ENCODE data around the gene PRIMA1.

Gene PRIMA1

DNA sequence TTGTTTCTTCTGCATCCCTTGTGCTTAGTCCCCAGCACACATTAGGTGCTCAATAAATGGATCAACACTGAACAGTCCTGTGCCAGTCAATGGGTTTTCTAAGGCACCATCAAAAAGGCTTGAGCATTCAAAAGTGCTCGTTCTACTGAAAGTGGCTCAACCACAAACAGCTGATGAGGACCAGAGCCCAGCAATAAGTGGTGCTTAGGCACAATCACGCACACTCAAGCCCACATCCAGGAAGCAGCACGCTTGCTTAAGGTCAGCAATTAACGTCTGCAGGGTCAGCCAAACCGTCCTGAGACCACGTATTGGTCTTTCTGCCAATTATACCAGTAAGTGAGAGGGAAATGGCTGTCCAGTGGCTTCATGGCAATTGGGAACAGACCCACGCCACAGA, 56.5 kb downstream of the PRIMA1 start:
- no peak for DNase-seq (ENCODE audit: low spot score)

DNA sequence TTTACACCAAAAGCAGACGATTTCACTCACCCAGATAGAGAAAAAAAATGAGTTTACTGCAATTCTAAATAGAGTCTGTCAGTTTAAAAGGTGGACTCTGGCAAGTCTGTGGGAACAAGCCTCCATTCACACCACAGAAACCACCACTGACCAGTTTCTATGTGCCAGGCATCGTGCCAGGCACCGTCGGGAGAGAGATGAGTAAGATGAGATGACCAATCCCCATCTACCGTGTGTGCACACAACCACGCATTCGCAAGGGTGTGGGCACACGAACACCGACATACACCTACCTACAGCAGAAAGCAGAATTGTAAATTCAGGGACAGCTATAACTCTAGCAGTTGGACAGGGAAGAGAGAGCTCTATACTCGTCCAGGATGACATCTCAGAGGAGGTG, 58.3 kb downstream of the PRIMA1 start:
- no peak for DNase-seq (ENCODE audit: low spot score)

DNA sequence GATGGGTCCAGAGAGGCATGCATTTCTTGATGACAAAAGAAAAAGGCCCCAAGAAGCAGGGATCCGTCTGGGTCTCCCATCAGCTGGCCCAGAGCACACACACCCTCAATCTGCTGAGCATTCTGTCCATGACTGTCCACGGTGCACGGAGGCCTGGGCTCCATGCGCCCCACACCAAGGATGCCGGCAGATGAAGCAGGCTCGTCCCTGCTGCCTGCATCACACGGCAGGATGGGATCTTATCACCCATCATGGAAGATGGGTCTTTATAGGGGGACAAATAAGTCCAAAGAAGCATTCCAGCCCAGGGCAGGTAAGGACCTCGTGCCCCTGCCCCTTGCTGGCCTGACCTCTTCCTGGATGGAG, 59.7 kb downstream of the PRIMA1 start:
- DNase-seq (ENCODE audit: low spot score) = no peak

DNA sequence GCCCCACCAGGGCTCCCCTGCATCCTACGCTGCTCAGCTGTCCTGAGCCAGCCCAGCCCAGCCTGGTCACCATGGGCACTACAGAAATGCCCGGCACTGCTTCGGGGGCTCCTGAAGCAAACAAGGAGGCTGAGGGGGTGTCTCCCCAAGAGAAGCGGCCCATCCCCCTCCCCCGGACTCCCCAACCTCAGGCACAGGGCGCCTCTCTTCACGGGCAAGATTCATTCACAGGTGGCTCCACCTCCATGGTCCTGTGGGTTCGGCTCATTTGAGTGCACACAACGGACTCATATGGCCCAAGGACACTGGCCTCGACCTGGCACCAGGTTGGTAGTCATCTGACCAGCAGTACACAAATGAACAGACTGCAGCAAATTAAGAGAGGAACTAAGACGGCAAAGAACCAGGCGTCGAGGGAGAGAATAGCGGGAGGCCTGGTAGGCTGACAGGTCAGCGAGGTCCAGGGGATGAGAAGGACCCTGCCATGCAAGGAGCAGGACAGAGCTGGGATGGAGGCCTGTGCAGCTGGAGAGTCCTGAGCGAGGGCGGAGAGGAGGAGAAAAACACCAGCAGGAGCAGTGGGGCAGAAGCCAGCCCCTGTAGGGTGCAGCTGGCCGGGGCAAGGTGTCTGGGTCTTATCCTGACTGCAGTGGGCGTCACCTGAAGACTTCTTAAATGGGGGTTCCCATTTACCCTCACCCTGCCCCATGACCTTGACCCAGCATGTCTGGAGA, 60.2 kb downstream of the PRIMA1 start:
- no peak for DNase-seq (ENCODE audit: low spot score)

DNA sequence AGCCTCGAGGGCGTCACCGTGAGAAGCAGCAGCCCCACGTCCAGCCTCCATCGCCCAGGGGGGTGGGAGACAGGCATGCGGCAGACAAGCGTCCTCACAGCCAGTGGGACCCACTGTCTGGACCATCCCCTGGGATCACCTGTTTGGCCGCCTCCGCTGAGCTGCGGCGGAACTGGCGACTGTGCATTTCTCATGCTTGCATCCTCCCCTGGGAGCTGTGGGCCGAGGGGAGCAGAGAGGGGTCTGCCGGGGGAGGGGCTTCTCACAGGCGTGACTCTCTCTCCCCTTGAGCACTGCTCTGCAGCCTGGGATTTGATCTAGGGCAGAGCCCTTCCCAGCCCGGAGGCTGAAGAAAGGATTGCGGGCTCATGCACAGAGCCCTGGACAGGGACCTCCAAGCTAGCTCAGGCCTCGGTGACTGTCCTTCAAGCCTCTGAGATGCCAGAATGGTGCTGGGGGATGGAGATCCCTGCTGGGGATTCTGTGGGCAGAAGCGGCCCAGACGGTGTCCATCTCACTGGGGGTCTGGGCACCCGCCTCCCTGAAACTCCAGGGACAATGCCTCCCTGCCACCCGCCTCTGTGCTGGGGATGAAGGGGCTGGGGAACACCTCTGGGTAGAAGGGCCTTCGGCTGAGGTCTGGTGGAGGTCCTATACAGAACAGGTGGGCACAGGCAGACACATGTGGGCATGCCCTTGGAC, 61.1 kb downstream of the PRIMA1 start:
- DNase-seq (ENCODE audit: low spot score) = no peak

DNA sequence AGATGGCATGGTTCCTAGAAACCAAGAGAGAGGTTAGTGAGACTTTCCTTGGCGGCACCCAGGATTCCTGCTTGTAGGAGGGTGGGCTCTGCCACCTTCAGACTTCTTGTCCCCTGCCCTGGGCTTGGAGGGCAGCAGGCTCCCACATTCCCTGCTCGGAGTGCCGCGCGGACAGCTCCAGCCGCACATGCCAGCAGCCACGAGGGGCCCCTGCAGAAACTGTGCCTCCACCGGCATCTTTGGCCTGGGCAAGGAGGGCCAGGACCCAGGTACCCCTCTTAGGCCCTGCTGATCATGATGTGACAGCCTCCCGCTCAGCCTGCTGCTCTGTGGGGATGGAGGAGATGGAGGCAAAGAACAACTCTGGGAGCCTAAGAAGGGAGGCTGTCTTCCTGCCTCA, 62.3 kb downstream of the PRIMA1 start:
- no peak for DNase-seq (ENCODE audit: low spot score)

DNA sequence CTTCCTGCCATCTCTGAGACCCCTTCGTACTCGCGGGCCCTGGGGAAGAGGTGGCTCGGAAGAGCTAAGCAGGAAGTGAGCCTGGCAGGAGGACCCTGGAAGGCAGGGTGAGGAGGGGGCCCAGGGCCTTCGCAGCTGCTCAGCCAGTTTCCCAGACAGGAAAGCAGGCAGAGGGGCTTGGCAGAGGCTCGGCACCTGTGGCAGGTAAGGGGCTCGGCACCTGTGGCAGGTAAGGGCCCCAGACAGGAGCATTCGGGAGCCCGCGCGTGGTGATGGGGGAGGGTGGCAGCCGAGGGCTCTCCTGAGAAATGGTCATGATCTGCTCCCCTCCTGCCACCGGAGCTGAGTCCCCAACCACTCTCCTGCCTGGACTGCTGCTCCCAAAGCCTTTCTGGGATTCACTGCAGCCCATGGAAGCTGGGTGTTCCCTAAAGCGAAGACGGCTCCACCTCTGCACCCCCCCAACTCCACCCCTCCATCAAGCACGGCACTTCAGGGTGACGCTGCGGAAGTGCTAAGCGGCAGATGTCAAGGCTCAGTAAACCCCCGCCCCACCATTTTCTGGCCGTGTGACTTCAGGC, 63.2 kb downstream of the PRIMA1 start:
- DNase-seq (ENCODE audit: low spot score) = no peak

DNA sequence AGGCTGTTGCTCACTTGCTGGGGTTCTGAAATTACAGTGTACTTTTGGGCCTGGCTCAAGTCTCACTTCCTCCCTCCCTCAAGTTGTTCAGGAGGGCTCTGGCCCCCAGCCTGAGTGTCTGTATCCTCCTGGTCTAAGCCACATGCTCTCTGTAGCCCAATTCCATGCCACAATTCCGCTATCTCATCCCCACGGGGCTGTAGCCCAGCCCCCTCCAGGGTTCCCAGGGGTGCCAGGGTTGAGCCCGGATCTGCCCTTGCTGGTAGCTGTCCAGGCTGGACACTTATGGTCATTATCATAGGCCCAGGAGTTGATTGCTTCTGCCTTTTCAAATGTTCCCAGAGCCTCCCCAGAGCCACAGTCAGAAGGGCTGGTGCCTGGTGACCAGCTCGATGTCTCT, 65.3 kb downstream of the PRIMA1 start:
- DNase-seq (ENCODE audit: low spot score) = no peak

DNA sequence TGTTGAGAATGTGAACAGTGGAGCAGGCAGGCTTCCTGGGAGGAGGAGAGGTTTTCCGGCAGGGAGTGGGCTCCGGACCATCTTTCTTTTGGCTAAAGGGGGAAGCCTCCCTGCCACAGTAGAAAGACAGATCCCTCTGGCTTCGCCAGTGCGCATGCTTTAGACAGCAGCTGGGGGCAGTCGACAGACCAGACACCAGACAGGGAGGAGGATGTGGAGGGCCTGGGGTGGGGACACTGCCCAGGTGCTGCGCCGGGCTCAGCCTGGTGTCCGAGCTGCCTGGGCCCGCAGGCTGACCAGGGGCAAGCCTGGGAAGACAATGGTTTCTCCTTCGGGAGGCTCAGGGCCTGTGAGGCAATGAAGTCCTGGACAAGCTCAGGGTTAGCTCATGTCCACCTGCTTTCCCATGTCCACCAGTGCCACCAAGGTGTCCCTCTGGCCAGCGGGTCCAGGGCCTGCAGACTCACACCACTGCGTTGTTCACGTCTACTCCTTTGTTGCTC, 67.3 kb downstream of the PRIMA1 start:
- no peak for DNase-seq (ENCODE audit: low spot score)

DNA sequence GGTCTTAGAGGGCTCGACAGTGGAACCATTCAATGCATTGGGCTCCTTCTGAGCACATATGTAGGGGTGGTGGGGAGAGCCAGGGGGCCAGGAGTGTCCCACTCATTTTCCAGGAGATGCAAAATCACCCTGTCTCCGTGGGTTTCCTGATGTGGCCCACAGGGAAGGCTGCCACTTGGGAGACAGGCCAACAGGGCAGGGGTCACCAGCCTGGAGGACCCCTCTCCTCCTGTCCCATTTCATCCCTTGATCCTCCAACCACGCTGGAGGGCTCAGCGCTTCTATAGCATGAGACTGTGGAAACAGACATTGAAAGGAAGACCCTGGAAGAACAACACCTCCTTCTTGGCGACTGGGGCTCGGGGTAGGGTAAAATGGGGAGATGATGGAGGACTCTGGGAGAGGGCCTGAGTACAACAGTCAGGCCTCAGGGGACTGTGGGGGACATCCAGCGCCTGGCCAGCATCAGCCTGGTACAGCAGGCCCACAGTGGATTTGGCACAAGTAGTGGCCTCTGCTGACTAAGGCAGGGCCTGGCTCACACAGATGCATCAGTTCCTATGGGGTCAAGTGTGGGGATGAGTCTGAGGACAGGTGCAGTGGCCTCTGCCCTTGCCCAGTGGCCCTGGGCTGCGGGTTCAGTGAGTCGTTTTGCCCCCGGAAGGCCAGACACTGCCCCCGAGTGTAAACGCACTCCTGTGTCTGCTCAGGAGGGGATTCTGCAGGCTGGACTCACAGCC, 68.0 kb downstream of the PRIMA1 start:
- DNase-seq (ENCODE audit: low spot score) = no peak

DNA sequence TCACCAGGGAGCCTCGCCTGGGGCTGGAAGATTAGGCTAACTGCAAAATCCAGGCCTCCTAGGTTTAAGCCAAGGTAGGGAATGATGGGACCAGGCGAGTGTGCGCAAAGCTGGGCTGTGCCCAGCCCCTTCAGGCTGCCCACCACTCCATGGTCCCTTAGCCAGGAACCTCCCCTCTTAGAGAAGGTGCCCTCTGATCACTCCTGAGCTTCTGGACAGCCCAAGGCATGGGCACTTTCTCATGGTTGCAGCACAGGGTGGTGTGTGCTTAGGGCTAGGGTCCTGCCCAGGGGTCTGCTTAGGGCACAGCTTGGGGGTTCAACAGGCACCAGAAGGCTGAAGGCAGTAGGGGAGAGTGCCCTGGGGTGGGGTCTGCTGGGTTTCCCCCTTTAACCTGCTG, 69.0 kb downstream of the PRIMA1 start:
- DNase-seq (ENCODE audit: low spot score) = no peak

DNA sequence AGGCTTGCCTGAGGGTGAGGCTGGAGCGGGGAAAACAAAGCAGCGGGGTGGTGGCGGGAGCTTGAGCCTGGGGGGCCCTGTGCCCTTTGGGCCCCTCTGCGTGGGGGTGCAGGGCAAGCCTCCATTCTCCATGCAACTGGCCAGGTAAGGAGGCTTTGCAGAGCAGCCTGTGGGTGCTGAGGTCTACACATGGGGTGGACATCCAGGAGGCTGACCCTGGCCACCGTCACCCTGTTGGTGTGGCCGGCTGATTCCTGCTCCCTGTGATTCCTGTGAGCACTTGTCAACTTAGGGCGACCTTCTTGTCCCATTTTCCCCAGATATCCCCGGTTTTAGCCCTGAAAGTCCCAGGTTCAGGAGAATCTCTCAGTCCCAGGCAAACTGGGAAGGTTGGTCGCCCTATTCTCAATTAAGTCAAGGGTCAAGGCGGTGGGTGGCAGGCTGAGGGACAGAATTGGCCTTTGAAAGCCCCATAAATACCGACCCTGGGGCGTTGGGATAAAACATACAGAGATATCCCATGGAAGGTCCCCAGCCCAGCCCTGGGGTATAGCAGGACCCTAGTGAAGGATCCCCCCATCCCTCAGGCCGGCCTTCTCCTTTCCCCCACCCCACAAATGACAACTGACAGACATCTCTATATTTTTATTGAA, 70.5 kb downstream of the PRIMA1 start:
- DNase-seq (ENCODE audit: low spot score) = no peak

DNA sequence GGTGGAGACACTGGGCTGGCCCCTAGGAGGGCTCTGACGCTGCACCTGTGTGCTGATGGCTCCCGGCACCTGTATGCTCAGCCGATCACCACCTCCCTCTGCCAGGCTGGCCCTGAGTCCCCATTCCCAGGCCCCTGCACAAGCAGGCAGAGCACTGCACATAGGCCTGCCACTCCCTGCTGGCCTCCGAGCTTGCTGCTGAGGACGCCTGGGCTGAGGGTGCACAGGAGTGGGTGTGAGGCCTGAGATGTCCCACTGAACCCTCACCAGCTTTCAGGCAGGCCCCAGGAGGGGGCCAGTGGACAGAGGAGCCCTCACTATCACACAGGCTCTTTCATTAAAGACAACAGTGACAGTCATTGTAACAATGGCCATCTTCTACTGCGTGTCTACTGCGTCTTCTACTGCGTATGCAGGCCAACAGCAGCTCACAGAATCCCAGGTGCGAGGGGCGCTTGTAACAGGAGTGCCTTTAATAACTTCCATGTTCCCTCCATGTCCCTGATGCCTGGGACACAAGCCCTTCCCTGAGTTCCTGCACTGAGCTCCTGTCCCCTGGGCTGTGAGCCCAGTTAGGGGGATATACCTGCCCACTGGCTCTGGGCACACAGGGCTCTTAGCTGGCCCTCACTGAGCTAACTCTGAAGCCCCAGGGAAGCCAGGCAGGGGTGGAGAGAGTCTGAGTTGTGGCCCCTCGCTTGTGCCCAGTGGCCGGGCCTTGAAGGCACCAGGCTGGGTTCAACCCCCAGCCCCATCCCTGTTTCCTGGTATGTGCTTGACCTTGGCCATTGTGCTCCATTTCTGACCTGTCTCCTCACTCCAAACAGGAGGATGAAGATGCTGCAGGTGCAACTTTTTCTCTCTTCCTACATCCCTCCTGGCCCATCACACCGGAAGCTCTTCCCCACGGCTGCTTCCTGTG, 71.3 kb downstream of the PRIMA1 start:
- no peak for DNase-seq (ENCODE audit: low spot score)

DNA sequence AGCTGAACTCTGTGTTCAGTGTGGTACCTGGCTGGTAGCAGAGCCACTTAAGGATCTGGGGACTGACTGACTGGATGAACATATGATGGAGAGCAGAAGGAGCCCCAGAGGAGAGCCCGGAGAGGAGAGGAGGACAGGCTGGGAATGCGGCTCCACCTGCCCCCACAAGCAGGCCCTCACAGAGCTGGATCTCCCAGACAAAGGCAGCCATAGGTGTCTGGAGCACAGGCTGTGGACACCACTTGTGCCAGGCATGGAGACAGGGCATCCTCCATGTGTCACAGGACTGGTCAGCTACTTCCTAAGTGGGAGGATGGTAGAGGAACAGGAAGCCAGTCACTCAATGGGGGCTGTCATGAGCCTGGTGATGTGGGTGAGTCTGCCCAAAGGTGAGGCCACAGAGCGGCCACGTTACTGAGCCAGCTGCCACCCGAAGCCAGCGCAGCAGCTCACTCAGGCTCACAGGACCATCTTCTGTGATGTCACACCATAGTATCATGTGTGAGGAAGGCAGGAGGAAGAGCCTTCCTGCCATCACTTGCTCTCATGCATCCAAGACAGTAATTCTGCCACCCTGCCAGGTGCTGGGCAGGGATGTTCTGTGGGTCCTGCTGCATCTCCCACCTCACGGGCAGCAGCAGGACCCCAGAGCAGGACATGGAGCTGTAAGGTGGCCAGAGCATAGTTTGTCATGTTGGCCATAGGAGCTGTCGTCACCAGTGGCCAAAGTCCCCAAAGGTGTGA, 72.1 kb downstream of the PRIMA1 start:
- no peak for DNase-seq (ENCODE audit: low spot score)

DNA sequence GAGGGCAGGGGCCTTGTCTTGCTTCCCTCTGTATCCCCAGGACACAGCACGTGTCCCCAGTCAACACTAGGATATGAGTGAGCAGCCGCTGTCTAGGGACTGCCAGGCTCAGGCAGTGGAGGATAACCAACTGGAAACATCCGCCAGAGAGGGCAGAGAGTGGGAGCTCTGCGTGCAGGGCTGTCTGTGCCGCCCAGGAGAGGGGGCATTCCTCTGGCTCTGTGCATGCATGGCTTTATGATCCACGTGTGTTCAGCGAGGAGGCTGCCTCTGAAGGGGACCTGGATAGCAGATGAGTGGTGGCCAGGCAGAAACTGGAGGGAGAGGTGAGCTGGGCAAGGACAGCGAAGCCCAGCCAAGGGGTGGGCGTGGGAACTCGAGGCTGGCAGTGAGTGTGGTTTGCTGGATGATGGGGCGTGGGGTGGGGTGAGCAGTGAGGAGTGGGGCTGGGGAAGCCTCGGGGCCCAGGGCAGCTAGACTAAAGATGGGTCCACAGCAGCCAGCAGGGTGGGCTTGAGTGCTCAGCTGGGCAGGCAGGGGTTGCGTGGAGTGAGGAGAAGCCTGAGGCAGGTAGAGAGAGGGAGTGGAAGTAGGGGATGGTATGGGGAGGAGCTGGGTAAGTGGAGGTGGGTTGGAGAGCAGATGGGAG, 72.9 kb downstream of the PRIMA1 start:
- DNase-seq (ENCODE audit: low spot score) = no peak

DNA sequence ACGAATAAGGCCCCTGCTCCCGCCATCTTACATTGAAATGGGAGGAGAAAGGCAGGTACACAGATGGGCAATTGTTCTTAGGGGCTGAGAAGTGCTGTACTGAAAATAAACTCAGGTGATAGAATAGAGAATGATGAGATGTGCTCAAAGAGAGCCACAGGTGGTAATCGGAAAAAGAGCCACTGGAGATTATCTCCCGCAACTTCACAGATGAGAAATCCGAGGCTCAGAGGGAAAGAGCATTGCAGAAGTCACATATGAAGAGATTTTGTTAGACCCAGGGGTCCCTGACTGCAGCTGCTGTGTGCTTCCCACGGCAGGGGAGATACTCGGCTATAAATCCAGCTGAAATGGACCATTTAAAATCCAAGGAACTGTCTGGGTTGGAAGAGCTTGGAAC, 73.7 kb downstream of the PRIMA1 start:
- no peak for DNase-seq (ENCODE audit: low spot score)

DNA sequence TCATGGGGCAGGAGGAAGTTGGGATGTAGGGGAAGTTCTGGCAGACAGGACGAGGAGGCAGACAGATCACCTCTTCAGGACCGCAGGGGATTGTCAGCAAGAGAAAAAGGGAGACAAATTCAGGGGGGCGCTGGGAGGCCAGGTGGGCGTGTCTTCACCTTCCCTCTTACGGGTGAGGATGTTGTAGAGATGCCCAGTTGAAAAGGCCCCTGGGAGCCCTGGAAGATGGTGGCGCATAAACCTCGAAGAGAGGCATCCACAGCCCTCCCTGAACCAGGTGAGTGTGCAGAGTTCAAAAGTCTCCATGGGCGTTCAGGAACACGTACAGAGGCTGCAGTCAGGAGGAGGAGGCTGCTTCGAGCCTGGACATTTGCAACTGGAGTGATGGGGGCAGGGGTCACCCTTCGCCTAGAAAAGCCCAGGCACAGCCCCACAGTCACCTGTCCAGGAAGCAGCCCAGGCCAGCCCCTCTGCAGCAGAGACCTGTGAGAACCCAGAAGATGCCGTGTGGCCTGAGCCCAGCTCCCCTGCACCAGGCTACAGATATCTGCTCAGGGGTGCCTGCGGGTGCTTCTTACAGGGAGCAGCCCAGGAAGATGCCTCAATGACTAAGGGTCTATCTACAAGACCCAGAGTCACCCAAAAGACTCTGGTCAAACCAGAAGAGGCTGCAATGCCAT, 74.4 kb downstream of the PRIMA1 start:
- DNase-seq (ENCODE audit: low spot score) = no peak

DNA sequence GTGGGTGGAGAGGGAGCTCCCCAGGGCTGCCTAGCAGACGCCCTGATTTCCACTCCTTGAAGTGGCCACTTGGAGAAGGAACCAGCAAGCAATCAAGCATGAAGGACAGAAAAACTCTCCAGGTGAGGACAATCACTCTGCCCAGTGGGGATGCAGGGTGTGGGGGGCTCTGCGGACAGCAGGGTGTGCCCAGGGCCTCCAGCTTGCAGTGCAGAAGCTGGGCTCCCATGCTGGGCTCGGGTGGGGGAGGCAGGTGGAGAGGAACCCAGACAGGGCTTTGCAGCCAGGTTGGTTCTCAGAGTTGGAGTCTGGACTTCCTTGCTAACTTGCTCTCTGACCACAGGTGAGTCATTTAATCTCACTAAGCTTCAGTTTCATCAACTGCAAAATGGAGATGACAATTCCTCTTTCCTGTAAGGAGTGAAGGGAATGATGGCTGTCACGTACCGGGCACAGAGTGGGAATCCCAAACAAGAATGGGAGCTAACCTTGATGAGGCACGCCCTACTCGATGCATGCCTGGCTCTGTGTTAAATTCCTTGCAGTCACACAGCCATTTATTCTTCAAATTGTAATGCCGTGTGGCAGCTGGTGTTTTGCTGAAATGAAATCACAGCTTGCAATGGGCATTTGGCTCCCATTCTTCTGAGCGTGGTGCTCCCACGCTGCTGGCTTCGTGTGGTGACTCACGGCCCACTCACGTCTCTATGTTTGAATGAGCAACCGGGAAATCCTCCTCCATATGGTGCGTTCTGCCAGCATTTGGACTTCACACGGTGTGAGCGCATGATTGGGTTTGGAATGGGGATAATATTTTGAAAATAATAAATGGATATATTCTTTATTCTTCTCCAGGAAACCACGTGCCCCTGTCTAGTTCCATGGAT, 75.2 kb downstream of the PRIMA1 start:
- DNase-seq (ENCODE audit: low spot score) = no peak

Measured in germinal center (tissue), 1 donor.